IPS DF 4.7 (cell line): Measurements from ENCODE around the gene CXorf65.

Experiments used
- DNase-seq: peaks from one replicate; pipeline ENCODE4 v3.0.0-alpha.2; 2013; ENCODE audit warnings: low spot score; ENCODE audit errors: extremely low read depth

CXorf65 gene

GRCh38 chrX:71067712-71068043 is 38.9 kb downstream of the CXorf65 start:
- no peak for DNase-seq

DNA sequence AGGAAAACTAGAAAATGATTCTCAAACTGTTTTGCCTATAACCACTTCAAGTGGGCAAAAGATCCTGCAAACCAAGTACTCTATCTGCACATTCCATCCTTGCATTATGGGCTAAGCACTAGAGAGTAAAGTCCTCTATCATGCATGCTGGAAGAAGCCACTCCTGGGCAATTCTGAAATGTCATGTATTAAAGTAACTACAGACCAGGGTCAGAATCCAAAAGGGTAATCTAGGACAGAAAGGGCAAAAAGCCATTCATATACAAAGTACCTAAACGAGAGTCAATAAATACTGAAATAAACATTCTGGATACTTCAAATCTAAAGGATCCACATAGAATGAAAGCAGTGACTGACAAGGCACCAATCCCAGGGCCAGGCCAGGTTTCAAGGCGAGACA is 39.5 kb downstream of the CXorf65 start:
- DNase-seq: no peak

GRCh38 chrX:71060127-71060526 is 46.4 kb downstream of the CXorf65 start:
- no peak for DNase-seq

DNA sequence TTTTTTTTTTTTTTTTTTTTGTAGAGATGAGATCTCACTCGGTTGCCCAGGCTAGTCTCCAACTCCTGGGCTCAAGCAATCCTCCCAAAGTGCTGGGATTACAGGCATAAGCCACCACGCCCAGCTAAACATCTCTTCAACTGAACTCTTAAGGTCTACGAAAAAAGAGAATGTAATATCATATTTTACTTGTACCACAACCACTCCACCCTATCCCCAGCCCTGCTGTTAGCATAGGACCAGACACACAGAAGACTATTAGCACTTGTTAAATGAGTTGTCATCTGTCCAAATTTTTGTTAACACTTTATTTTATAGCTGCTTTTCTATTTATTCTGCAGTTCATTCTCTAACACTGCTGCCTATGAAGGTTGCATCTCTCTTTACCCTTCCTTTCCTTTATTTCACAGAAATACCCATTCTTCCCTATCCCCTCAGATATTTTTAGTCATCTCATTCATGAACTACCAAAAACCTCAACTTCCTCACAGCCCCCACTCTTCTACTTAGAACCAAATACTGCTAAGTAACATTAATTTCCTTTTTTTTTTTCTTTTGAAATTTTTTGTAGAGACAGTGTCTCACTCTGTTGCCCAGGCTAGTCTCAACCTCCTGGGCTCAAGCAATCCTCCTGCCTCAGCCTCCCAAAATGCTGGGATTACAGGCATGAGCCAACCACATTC is 48.6 kb downstream of the CXorf65 start:
- DNase-seq: no peak

DNA sequence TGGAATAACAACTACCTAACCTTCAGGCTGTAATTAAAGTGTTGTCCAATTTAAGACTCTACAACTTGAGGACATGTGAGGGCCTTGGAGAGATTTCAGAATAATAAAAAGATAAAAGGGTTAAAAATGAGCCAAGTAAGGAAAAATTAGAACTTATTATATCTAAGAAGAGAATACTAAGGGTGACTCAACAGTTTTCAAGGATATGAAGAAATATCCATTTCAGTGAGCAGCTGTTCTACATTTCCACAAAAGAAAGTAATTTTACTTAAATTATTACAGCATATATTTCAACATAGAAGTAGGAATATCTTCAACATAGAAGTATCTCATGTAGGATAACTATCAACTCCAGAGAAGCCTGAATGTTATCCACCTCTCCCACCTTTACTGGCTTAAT is 49.7 kb downstream of the CXorf65 start:
- no peak for DNase-seq
